ENCODE results near the gene SAP30BP. TPM values are rescaled to one million over a fixed set of nuclear protein-coding genes. Genes with fewer than 3 reads are reported as not detected.

Gene SAP30BP
- total RNA-seq, 1 experiment from 2014 or later = 149 TPM

DNA sequence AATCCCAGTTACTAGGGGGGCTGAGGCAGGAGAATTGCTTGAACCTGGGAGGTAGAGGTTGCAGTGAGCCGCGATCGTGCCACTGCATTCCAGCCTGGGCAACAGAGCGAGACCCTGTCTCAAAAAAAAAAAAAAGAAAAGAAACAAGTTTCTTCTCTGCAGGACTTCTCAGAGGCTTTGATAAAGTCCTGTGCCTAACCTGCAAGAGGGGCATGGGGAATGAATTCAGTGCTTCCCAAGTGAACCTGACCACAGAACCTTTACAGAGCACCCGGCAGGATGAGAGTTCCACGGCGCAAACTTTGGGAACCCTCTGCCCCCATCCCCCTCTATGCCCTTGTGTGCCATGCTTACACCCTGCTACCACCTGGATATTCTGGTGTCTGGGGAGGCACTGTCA is 72.0 kb downstream of the SAP30BP start:
- no peaks in the 10 kb centered on the region for H4K20me1 ChIP-seq (ENCODE audit: insufficient read depth)

More for the DNA sequence above, 72.0 kb downstream of the SAP30BP start:
- ChIA-PET RAD21 (ENCODE audit: low non-redundant PET in 1 of 2, low total read pairs in 2 of 2, uncharacterized antibody in 2 of 2, unreplicated experiment in 2 of 2) (interaction anchor here in 1 of 2 experiments (1.8 kb wide), 1 partner anchor 9 kb away, joined by 6 read pairs; no protein-coding TSS in a partner anchor), CTCF (interaction anchor here (1.0 to 1.8 kb wide), 2 partner anchors 9 to 56 kb away, joined by 3 to 6 read pairs; no protein-coding TSS in a partner anchor), POLR2A (interaction anchor here (1.4 to 1.9 kb wide), 2 partner anchors 8 to 10 kb away, joined by 5 read pairs; no protein-coding TSS in a partner anchor)
- TF ChIP-seq ATF3 (IDR thresholded peaks at IDR 0.05) (no peak), TCF7L2 (IDR thresholded peaks at IDR 0.05; ENCODE audit: borderline replicate concordance, extremely low read depth, insufficient read depth, insufficient read length) (no peak), RAD21 (IDR thresholded peaks at IDR 0.05; ENCODE audit: low read depth) (no peak), CTCF (IDR thresholded peaks at IDR 0.05 in 2 of 3, conservative IDR thresholded peaks at IDR 0.05 in 1 of 3; ENCODE audit: borderline replicate concordance in 1 of 3, insufficient read depth in 1 of 3, low read depth in 2 of 3, low read length in 2 of 3) (no peak), POLR2A (IDR thresholded peaks at IDR 0.05; ENCODE audit: borderline replicate concordance, extremely low read depth, insufficient read depth, insufficient read length) (no peak), ZBTB33 (IDR thresholded peaks at IDR 0.05; ENCODE audit: extremely low read depth, insufficient replicate concordance, low read length) (no peak), POLR2AphosphoS5 (IDR thresholded peaks at IDR 0.05; ENCODE audit: low read depth, low read length) (no peak; the same call in 1 of the 2 replicates), CEBPB (IDR thresholded peaks at IDR 0.05; ENCODE audit: low read depth) (no peak), SRF (IDR thresholded peaks at IDR 0.05; ENCODE audit: low read depth) (no peak), CBX3 (IDR thresholded peaks at IDR 0.05; ENCODE audit: low read depth) (no peak)
- H3K79me2 ChIP-seq (ENCODE audit: insufficient read depth, low read length) = no peaks in the 10 kb centered on the region; the same call in 1 of the 2 replicates
- H3K4me1 ChIP-seq (ENCODE audit: control insufficient read depth in 1 of 2, insufficient read depth in 2 of 2, low read length in 2 of 2) = no peaks in the 10 kb centered on the region
- H3K9ac ChIP-seq (ENCODE audit: low read length) = no peak overlapping the region
- no peak overlapping the region for H3K4me3 ChIP-seq (replicated peaks in 1 of 2; ENCODE audit: low read depth in 1 of 2, low read length in 2 of 2)
- BruUV-seq (replicated peaks) = no TSS peak
- ATAC-seq (no peak), DNase-seq (ENCODE audit: low read depth, low spot score) (no peak)
- peaks cover 40 to 82% of the 10 kb centered on the region in 2 experiments for H3K36me3 ChIP-seq (ENCODE audit: control insufficient read depth in 1 of 2, insufficient read depth in 2 of 2, low read length in 2 of 2)
- H3K9me3 ChIP-seq (ENCODE audit: control insufficient read depth in 1 of 2, insufficient read depth in 1 of 2, low read depth in 1 of 2, low read length in 2 of 2) = no peaks in the 10 kb centered on the region
- intact Hi-C loops (cut with micrococcal nuclease) = no loop called here
- no peak overlapping the region for H3K27ac ChIP-seq (ENCODE audit: low read depth, low read length)
- H2AFZ ChIP-seq (ENCODE audit: low read depth, low read length, poor library complexity, severe bottlenecking) = no peak overlapping the region
- H3K4me2 ChIP-seq (ENCODE audit: low read length) = no peak overlapping the region
- H3K9me2 ChIP-seq (ENCODE audit: insufficient read depth) = no peaks in the 10 kb centered on the region
- H3K27me3 ChIP-seq (ENCODE audit: insufficient read depth, low read length) = no peaks in the 10 kb centered on the region
